A204.1 (cell line): ENCODE data around the gene NEXMIF.
"Not testable (repeated sequence)": the region's sequence is repeated elsewhere in the genome, so short reads cannot be mapped to it uniquely, and the experiment has no call there.

ENCODE experiments used
- FAIRE-seq: peaks from 2 replicates; lab custom pipeline; 2012; peaks lifted over from hg19 to GRCh38; lab: Jason Lieb, UNC

The NEXMIF gene

GRCh38 chrX:74925225-74926088, at the start of gene NEXMIF:
Gene NEXMIF (minus strand): TSS chrX:74925452.
- no peak for FAIRE-seq

- not testable (repeated sequence) for FAIRE-seq
These were observed 36.7 kb upstream of the NEXMIF start for GRCh38 chrX:74961962-74962361.

- no peak for FAIRE-seq
These were observed 24.5 kb upstream of the NEXMIF start for GRCh38 chrX:74949717-74950116.

GRCh38 chrX:74940414-74940813, 15.2 kb upstream of the NEXMIF start:
- FAIRE-seq: no peak

- no peak for FAIRE-seq
These were observed 6.0 kb upstream of the NEXMIF start for GRCh38 chrX:74931214-74931613.

GRCh38 chrX:74924449-74925224, 615 bp downstream of the NEXMIF start:
- no peak for FAIRE-seq

GRCh38 chrX:74923942-74924448, 1.3 kb downstream of the NEXMIF start:
- FAIRE-seq: no peak

- no peak for FAIRE-seq
These were observed 2.2 kb downstream of the NEXMIF start for GRCh38 chrX:74922922-74923543.

- no peak for FAIRE-seq
These were observed 13.8 kb downstream of the NEXMIF start for GRCh38 chrX:74911494-74911893.

GRCh38 chrX:74906417-74906816, 18.8 kb downstream of the NEXMIF start:
- FAIRE-seq: no peak

- no peak for FAIRE-seq
These were observed 22.4 kb downstream of the NEXMIF start for GRCh38 chrX:74902806-74903205.

- no peak for FAIRE-seq
These were observed 32.7 kb downstream of the NEXMIF start for GRCh38 chrX:74892561-74892960.

GRCh38 chrX:74890676-74891430, 34.4 kb downstream of the NEXMIF start:
- FAIRE-seq: no peak

- not testable (repeated sequence) for FAIRE-seq
These were observed 42.9 kb downstream of the NEXMIF start for GRCh38 chrX:74882383-74882782.

GRCh38 chrX:74865725-74866124, 59.5 kb downstream of the NEXMIF start:
- FAIRE-seq: no peak

GRCh38 chrX:74853255-74853654, 72.0 kb downstream of the NEXMIF start:
- FAIRE-seq: no peak

GRCh38 chrX:74835566-74835965, 89.7 kb downstream of the NEXMIF start:
- no peak for FAIRE-seq

GRCh38 chrX:74819797-74820196, 105.5 kb downstream of the NEXMIF start:
- FAIRE-seq: not testable (repeated sequence)

GRCh38 chrX:74814681-74815080, 110.6 kb downstream of the NEXMIF start:
- no peak for FAIRE-seq

GRCh38 chrX:74804574-74804973, 120.7 kb downstream of the NEXMIF start:
- FAIRE-seq: no peak

GRCh38 chrX:74800062-74800461, 125.2 kb downstream of the NEXMIF start:
- no peak for FAIRE-seq

- FAIRE-seq: no peak
These were observed 127.8 kb downstream of the NEXMIF start for GRCh38 chrX:74797338-74797887.
